HG03342 (cell line): Measurements from ENCODE around the gene DSC3.
"Not testable (repeated sequence)": the region's sequence is repeated elsewhere in the genome, so short reads cannot be mapped to it uniquely, and the experiment has no call there.

Source experiments
- ATAC-seq: cut with Tn5 transposase; IDR thresholded peaks from one replicate; pipeline ENCODE4 v1.9.1; 2021; ENCODE audit warnings: mild to moderate bottlenecking, moderate library complexity; ENCODE audit not compliant: unreplicated experiment

The DSC3 gene

DNA sequence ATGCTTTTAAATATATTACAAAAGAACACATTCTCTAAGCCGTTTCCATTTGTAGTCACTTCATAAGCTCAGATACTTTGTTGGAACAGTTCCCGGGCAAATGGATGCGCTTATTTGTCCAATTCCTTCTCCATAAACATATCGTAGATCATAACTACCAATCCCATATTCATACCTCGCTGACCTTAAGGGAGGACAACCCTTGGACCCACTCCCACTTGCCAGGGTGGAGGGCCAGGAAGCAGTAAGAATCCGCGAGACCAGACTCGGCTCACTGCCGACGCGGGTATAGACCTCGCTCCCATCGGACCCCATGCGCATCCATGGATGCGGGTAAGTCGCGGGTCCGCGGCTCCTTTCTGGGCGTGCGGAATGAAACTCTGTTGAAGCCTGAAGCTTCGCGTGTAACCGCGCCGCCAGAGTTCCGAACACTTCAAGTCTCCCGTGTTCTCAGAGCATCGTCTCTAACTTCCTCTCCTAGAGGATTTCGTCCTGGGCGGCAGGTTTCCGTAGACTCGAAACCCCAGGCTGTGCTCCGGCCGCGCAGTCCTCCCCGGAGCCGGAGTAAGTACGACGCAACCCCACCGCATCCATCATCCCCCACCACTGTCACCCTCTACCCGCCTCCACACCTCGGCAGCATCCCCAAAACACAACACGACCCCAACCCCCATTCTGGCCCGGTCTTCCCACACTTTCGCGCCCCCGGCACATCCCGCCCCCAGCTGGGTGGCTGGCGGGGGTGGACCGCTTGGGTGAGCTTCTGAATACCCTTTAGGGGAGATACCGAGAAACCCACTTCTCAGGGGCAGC is 1.1 kb downstream of the DSC3 start:
- no peak for ATAC-seq

DNA sequence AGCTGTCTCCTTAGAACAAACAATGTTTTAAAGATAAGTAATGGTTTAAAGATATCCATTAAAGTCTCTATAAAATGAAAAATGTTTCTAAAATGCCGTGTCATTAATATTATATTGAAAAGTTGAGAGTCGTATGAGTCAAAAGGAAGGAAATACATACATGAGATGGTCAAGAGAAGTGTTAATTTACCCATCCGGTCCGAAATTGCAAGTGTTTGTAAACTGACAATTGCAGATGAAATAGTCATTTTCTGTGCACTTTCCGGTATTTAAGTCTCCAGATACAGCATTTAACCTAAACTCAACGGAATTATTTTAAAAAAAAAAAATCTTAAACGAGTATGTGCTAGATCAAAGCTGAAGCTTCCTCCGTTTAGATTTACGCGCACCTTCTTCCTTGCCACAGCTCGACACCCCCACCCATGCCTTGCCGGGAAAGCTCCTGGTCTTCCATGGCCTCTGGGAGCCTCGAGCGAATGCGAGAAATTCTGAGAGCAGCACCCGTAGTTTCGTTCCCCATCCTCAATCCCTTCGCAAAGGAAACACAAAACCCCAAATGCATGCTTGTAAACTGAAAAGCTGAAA is 1.8 kb downstream of the DSC3 start:
- ATAC-seq, result no peak

DNA sequence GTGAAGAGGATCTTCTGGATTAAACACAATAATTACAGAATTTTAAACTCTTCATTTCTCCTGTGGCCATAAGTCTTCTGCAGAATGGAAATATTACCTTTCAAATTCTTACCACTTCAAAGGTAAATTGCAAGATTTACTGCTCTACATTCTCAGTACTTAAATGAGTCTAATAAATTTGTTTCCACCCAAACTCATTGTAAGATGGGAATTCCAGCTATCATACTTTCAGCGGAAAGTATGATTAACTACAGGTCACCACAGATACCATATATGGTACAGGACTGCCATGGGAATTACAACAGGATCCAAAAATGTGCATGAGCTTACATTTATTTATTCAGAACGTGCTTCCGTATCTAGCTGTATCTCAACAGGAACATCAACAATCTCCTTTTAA is 3.1 kb downstream of the DSC3 start:
- ATAC-seq, result no peak

DNA sequence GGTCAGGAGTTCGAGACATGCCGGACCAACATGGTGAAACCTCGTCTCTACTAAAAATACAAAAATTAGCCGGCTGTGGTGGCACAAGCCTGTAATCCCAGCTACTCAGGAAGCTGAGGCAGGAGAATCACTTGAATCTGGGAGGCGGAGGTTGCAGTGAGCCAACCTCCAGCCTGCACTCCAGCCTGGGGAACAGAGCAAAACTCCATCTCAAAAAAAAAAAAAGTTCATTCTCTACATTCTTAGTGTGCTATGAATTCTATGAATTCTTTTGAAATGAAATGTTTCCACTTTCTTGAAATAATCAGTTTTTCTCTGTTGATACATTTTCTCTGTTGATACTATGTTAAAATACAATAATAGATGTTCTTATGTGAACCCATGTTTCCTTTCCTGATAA is 4.9 kb downstream of the DSC3 start:
- not testable (repeated sequence) for ATAC-seq

DNA sequence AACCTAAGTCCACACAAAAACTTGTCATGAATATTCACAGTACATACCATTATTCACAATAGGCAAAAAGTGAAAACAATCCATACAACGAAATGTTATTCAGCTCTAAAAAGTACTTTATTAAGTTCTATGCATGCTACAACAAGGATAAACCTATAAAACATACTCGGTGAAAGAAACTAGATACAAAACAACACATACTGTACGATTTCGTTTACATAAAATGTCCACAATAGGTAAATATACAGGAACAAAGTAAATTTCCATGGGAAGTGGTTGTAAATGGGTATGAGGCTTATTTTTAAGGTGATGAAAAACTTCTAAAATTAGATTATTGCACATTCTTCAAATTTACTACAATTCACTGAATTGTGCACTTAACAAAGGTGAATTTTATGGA is 8.0 kb downstream of the DSC3 start:
- no peak for ATAC-seq

DNA sequence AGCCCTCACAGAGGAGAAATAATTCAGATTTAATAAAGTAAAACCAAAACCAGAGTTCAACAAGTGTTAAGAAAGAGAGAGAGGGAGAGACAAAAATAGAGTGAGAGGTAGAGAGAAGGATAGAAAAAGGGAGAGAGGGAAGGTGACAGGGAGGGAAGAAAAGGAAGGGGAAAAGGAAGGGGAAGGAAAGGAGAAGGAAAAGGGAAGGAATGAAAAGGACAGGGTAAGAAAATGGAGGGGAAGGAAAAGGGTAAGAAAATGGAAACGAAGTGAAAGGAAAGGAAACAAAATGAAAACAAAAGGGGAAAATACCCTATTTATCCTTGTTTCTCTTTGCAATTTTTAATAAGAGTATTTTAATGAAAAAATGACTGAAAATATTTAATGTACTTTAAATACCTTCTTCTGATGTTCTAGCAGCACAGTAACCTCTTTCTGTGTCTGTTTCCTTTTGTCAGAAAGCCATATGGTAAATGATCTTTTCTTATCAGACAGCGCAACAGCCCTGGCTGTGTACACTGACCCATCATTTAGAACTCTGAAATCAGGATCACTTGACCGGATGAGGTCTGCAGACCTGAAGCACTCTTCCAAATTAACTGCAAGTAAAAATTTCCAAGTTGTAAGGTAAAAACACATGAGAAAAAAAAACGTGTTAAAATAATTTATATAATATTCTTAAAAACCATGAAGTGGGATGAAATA is 11.8 kb downstream of the DSC3 start:
- ATAC-seq, result no peak

DNA sequence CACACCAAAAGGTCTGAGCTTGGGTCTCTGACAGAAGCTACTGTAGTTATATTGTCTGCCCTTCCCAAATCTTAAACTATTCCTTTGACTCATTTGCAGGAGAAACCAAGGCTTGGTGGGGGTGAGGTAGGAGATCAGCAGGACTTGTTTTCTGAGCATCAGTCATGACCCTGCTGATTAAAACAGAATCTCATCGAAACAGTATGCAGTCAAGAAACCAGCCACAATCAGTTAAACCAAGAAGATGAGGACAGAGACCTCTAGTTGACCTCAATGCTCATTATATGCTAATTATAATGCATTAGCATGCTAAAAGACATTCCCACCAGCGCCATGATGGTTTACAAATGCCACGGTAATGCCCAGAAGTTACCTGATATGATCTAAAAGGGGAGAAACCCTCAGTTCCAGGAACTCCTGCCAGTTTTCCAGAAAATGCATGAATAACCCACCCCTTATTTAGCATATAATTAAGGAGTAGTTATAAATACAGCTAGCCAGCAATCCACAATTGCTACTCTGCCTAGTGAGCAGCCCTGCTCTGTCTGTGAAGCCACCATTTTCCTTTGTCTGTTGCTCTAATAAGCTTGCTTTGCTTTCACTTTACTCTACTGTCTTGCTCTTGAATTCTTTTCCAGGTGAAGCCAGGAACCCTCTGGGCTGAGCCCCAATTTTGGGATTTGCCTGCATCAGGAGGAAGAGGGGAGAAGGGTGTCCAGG is 26.7 kb downstream of the DSC3 start:
- ATAC-seq, result no peak

DNA sequence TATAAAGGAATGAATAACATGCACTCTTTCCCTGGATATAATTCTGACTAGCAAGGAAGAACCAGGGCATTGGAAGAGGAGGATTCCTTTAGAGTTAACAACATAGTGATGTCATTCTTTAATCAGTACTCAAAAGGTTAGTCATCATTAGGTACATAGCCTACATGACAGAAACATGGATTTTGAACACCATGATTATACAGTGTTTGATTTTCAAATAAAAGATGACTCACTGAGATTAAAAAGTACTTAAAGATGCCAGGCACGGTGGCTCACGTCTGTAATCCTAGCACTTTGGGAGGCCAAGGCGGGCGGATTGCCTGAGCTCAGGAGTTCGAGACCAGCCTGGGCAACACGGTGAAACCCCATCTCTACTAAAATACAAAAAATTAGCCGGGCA is 31.1 kb downstream of the DSC3 start:
- not testable (repeated sequence) for ATAC-seq

DNA sequence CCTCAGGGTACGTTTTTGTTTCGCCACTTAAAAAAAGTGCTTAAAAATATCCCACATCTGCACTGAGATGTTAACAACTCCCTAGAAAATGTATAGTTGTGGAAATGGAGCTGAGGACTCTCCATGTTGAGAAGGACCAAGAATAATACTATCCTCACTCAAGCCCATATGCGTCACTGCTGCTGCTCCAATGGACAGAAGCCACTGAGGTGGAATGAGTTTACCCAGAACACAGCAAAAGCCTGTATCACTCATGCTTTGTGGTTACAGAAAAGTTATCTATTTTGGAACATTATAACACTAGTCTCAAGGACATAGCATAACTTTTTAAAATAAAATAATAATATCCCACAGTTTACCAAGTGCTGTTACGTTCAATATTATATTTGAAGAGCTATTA is 31.9 kb downstream of the DSC3 start:
- no peak for ATAC-seq

DNA sequence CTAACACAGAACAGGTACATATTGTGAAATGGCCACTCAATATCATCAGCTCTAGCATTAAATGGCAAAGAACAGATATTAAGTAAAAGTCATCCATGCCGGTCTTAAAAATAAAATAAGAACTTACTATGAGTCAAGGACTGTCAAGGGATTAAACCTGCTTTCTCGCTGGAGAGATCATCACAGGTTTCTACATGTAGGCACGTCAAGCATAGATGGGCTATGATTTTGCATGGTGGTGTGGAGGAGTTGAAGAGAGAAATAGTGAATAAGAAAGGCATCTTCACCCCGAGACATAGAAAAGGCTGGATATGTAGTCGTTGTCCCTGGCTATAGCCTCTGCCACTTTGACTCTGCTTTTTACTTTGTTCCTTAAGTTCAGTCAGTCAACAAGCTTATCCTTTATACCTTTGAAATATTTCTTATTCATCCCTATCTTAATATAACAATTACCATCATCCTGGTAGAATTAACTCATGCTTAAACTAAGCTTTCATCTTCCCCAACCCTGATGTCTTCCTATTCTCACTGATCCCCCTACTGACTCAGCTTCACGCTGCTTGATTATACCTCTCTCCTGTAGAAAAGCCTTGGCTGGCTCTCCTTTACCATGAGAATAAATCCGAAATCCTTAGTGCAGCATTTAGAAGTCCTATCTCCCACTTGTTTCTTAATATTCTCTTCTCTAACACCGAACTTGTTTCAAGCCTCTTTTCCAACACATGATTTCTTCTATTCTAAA is 42.5 kb downstream of the DSC3 start:
- ATAC-seq, result no peak

DNA sequence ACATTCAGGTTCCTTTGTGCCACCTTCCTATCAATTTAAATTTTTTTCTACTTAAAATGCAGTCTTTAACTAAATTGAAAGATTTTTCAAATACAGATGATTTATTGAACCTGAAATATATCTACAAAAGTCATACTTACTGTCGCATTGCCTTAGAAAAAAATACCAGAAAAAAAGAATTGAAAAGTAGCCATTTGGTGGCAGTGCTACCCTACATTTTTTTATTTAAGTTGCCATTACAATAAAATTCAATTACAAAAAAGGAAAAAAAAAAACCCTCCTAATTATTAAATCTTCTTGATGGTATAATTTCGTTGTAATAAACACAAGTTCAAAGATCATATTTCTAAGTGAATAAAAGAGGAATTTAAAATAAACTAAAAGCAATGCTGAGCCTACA is 43.4 kb downstream of the DSC3 start:
- no peak for ATAC-seq

DNA sequence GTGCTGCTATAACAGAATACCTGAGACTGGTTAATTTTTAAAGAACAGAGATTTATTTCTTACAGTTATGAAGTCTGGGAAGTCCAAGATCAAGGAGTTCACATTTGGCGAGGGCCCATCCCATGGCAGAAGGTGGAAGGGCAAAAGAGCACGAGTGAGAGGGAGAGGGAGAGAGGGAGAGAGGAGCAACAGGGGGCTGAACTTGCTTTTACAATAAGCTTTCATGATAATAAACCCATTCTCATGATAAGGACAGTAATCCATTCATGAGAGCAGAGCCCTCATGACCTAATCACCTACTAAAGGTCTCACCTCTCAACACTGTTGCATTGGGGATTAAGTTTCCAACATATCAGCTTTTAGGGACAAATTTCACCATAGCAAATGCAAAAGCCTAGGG is 45.3 kb downstream of the DSC3 start:
- ATAC-seq, result no peak

DNA sequence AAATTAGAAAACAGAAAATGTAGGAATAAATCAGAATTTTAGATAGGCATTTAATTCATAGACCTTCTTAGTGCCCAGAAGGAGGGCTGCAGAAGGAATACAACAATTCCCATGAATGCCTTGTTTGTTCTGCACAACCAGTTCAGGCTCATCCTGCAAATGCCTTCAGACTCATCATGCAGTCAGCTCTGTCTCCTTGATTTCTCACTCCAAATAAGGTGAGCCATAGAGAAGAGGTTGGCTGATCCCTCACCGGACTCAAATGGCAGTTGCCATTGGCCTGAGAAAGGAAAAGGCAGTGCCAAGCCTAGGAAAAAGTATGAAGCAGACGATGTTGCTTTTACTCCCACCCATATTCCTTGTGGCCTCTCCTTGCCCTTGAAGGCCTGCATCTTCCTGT is 50.3 kb downstream of the DSC3 start:
- ATAC-seq, result no peak

DNA sequence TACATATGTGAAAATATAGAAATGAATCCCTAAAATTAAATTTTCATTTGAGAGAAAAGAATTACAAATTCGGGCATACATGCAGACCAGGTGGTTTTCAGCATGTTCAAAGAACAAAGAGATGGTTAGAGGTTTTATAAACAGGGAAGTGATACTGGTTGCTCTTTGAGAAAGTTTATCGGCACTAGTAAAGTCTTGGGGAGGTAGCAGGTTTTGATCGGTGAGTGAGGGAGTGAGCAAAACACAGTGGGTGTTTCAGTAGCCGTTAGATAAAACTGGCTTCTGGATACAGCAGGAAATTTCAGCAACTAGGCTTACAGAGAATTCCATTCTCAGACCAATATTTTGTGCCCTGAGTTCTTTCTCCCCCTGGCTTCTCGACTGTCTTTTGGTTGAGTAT is 51.1 kb downstream of the DSC3 start:
- ATAC-seq, result peak; percentile 64

DNA sequence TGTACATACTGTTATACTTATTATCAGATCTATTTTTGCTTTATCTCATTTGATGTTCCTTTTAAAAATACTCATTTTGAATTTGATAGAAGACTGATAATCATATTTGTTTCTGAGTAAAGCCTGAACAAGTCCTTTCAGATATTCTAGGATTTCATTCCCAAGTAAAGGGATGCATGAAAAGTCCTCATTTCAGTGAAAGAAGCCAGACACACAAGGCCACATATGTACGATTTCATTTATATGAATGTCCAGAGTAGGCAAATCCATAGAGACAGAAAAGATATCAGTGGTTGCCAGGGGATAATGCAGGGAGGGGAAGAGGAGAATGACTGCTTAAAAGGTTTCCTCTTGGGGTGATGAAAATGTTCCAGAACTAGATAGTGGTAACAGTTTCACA is 53.4 kb downstream of the DSC3 start:
- ATAC-seq, result no peak

DNA sequence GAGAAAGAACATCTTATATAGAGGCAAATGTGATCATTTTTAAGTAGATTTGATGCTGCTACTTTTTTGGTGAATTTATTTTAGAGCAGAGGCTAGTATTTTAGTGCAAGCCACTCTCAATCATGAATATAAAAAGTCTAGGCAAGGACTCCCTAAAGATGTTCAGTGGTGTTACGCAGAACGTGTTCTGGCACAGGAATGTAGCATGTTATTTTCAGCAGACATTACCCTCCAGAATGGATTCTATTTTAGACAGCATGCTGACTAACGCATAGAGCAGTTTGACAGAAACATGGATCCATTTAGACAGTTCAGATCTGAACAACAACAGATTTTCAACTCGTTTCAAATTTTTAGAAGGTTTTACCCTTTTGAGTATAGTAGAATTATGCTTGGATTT is 54.1 kb downstream of the DSC3 start:
- ATAC-seq, result no peak

DNA sequence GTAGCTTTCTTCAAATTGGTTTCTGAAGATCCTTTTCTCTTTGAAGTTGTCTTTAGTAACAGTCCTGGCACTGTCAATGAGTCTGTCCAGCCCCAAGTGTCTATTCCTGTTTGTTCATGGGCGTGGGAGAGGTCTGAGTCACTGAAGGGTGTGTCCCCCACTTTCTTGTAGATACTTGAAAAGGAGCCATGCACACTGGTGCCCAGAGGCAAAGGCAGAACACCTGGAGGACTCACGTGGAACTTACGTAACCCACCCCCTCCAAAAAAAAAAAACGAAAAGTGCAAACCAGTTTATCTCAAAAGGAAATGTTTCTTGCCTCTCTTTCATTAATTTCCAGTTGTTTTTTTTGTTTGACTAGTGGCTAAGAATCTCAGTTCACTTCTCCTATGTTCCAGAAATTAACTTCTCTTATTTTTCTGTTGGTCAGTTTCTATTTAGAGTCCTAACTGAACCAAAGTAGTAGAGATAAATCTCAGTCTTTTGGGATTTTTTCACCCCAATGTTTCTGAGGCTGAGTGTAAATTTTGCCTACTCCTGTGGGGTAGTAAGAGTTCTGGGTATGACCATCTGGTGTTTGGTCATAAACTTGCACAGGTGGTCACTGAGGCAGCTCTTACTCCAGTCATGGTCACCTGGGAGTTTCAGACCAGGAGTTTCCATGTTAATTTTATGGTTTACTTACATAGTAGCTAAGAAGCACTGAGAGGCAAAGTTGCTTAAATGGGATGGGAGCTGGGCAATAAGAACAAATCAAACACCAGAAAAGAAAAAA is 54.9 kb downstream of the DSC3 start:
- ATAC-seq, result no peak

DNA sequence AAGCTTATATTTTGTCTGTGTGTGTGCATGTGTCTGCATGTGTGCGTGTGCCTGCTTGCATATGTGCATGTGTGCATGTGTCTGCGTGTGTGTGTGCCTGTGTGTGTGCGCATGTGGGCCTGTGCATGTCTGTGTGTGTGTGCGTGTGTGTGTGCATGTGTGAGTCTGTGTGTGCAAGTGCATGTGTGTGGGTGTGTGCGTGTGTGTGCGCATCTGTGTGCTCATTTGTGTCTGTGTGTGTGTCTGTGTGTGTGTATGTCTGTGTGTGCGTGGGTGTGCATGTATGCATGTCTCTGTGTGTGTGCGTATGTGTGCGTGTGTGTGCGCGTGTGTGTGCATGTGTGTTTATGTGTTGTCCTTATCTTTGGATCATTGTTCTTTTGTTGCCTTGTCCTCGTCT is 56.8 kb downstream of the DSC3 start:
- no peak for ATAC-seq

DNA sequence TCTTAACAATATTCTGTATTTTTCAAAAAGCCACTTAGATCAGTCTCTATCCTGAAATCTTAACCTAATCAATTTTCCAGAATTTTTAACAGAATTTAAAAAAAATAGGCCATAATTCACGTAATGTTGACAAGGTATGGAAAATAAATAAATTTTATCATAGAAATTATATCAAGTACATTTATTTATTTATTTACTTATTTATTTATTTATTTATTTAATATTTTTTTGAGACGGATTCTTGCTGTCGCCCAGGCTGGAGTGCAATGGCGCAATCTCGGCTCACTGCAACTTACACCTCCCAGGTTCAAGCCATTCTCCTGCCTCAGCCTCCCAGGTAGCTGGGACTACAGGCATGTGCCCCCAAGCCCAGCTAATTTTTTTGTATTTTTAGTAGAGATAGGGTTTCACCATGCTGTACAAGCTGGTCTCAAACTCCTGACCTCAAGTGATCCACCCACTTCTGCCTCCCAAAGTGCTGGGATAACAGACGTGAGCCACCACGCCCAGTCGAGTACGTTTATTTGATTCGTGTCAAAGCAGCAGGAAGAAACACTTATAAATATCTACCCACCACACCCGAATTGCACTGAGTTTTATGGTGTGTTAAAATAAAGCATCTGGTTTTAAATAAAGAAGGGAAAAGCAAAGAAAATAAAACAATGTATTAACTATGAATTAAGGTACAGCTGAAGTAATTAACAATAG is 60.1 kb downstream of the DSC3 start:
- ATAC-seq, result no peak
